Fibroblast of lung (primary cell): ENCODE data around the gene SRC.

Experiments
- EZH2 ChIP-seq: IDR thresholded peaks from 2 replicates; pipeline ENCODE4 v1.5.1; 2012; ENCODE audit warnings: low read length, control low read depth, mild to moderate bottlenecking; ENCODE audit errors: missing control alignments
- TF ChIP-seq, protein P1 (sequence below), 2 donors: IDR thresholded peaks in 1 of 2; conservative IDR thresholded peaks in 1 of 2; 1 replicate in 1 of 2; 2 replicates in 1 of 2; pipeline ENCODE4 v1.5.1; 2011 to 2012; ENCODE audit warnings: low read length in 2 of 2, control low read depth in 1 of 2, inconsistent platforms in 1 of 2, low read depth in 1 of 2, mild to moderate bottlenecking in 1 of 2

DNA sequence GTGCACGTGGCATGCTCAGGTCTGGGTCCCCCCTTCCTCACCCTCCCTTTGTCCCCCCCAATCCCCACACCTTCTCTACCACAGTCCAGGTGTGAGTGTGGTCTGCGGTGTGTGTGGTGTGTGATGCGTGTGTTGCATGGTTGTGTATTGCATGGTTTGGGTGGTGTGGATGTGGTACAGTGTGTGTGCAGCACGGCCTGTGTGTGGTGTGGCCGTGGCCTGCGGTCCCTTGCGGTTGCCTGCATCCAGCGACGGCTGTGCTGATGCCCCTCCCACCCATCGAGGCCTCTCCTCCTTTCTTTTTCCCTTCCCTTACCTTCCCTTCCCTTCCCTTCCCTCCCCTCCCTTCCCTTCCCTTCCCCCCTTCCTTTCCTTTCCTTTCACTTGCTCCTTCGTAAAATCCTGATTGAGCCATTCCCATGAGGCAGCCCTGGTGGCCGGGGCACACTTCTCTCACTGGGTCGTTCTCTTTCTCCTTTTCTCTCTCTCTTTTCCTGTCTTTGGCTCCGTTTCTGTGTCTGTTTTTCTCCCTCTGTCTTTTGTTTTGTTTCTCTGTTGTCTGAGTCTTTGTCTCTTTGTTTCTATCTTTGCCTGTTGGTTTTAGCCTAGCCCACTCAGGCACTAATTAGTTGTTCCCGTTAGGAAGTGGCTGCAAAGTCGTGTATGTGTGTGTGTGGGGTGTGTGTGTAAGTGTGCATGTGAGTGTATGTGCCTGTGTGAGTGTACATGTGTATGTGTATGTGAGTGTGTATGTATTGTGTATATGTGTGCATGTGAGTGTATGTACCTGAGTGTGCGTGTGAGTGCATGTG lies 65.7 kb downstream of the SRC start:
- TF ChIP-seq, protein P1, sequence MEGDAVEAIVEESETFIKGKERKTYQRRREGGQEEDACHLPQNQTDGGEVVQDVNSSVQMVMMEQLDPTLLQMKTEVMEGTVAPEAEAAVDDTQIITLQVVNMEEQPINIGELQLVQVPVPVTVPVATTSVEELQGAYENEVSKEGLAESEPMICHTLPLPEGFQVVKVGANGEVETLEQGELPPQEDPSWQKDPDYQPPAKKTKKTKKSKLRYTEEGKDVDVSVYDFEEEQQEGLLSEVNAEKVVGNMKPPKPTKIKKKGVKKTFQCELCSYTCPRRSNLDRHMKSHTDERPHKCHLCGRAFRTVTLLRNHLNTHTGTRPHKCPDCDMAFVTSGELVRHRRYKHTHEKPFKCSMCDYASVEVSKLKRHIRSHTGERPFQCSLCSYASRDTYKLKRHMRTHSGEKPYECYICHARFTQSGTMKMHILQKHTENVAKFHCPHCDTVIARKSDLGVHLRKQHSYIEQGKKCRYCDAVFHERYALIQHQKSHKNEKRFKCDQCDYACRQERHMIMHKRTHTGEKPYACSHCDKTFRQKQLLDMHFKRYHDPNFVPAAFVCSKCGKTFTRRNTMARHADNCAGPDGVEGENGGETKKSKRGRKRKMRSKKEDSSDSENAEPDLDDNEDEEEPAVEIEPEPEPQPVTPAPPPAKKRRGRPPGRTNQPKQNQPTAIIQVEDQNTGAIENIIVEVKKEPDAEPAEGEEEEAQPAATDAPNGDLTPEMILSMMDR (conservative IDR thresholded peaks at IDR 0.05 in 1 of 2, IDR thresholded peaks at IDR 0.05 in 1 of 2; ENCODE audit: low read depth in 1 of 2, low read length in 2 of 2) = no peak
- TF ChIP-seq EZH2 = no peak
